Posterior vena cava (tissue), 2 donors: ENCODE measurements around the gene EPS8L2. TPM values are rescaled to one million over a fixed set of nuclear protein-coding genes. Genes with fewer than 3 reads are reported as not detected.
A peak's percentile ranks its signal among the peaks of the same experiment; 100 is the strongest.
"Not testable (repeated sequence)": the region's sequence is repeated elsewhere in the genome, so short reads cannot be mapped to it uniquely, and the experiment has no call there.

Experiments
- DNase-seq: peaks from one replicate; pipeline ENCODE4 v3.0.0-alpha.2; 2020; ENCODE audit warnings: low spot score
- intact Hi-C, 2 donors: fragments of 100-400 bp; cut with DNase I; formaldehyde crosslinking; loops; one replicate each; pipeline versions ENCODE4 v1.14.1 to v1.14.2; 2022 to 2023
- total RNA-seq, 2 donors: library from RNA; stranded (reverse); fragmentation: NEBNext Ultra II Directional; extraction: Animal tissue kit (Norgen Biotek cat#: 25700); gene quantifications; one replicate each; pipeline ENCODE4 v1.2.1, GENCODE V29; 2021
- donor health status: DM: yes; HTN: yes; CAD: no.
- donor health status: DM: yes; HTN: yes; CAD: no.

EPS8L2 gene
- total RNA-seq, 2 donors from 2014 or later: 23.8 to 38.3 TPM

GRCh38 chr11:686451-687243, 19.4 kb upstream of the EPS8L2 start:
- no peak for DNase-seq
- intact Hi-C loops: no loop called here

- intact Hi-C loops: no loop called here
- DNase-seq: no peak
These were observed 18.3 kb upstream of the EPS8L2 start for GRCh38 chr11:687751-688150.

- no peak for DNase-seq
These were observed 17.4 kb upstream of the EPS8L2 start for GRCh38 chr11:688681-689080.

GRCh38 chr11:689625-690024, 16.4 kb upstream of the EPS8L2 start:
- intact Hi-C loops: no loop called here
- DNase-seq: no peak

More at GRCh38 chr11:688681-689080, 17.4 kb upstream of the EPS8L2 start:
- intact Hi-C loops: no loop called here

DNA sequence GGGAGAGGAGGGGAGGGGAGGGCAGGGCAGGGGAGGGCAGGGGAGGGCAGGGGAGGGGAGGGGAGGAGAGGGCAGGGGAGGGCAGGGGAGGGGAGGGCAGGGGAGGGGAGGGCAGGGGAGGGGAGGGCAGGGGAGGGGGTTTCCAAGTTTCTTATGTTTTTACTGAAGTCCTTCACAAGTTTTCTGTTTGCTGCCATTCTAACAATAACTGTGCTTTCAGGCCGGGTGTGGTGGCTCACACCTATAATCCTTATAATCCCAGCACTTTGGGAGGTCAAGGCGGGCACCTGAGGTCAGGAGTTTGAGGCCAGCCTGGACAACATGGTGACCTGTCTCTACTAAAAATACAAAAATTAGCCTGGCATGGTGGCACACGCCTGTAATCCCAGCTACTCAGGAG, 15.8 kb upstream of the EPS8L2 start:
- intact Hi-C loops, DNase-seq: not testable (repeated sequence)

DNA sequence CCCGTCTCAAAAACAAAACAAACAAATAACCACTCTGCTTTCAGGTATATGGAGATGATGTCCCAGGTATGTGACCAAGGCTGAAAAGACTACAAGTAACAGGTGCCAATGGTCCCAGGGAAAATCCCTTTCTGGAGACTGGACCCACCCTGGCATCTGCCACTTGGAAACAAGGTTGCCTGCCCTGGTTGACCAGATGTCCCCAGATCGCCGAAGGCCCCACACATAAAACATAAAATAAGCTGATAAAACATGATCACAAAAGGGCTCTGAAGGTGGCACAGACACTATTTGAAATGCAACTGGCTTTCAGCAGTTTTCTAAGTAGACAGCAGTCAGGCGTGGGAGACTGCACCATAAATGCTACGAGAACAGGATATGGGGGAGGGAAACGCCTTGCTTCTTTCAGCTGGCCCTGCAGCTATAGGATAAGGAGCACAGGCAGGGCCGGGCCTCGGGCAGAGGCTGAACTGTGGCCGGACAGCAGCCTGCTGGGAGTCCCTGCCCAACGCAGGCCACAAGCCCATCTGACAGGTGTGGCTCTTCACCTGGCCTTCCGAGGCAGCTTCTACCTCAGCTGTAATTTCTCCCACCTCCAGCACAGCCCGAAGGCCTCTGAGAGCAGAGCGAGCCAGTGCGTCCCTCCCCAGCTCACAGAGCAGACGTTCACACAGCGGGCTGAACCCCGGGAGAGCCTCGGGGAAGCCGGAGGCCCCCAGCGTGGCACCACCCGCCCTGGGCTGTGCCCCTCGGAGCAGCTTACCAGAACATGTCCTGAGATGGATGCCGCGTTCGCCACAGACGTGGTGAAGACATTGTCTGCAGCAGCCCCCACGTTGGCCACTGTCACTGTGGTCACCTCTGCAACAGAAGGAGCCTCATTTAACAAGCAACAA, 15.0 kb upstream of the EPS8L2 start:
- intact Hi-C loops: no loop called here
- DNase-seq: no peak

DNA sequence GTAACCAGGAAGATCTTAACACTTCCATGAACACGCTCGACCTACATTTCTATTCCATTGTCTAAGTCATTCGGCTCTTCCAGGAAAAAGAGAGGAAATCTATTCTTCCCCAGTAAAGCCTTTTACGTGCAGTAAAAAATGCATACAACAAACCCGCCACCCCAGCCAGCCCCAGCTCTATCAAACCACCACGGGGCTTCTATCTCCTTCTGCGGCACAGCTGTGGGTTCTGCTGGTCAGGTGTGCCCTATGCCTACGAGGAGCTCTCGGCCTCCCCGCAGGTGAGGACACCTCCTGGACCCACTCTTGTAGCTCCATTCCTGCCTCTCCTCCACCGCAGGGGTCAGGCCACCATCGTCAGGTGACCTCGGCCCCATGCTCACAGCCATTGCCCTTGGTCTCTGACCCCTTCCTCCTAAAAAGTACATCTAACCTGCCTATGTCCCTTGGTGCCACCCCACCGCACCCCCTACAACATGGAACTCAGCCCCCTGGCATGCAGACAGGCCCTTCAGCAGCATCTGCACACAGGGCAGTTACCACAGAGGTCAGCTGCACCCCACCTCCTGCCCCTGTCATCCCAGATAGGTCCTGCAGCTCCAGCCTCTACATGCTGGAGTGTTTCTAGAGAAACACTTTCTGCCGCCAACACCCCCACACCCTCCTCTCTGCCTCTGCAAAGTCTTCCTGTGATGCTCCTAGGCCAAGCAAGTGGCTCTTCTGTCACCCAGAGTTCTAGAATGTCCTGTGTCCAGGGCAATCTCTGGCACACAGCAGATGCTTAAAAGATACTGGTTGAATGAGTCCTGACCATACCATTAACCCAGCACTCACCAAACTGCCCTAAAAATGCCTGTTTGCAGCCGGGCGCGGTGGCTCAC, 14.1 kb upstream of the EPS8L2 start:
- no peak for DNase-seq
- intact Hi-C loops: no loop called here

- intact Hi-C loops: no loop called here
- DNase-seq: no peak
These were observed 13.1 kb upstream of the EPS8L2 start for GRCh38 chr11:692824-693414.

- intact Hi-C loops: no loop called here
- DNase-seq: no peak
These were observed 12.6 kb upstream of the EPS8L2 start for GRCh38 chr11:693415-693831.

GRCh38 chr11:693887-694562, 12.0 kb upstream of the EPS8L2 start:
- intact Hi-C loops: no loop called here
- no peak for DNase-seq

GRCh38 chr11:694563-695287, 11.3 kb upstream of the EPS8L2 start, which contains the start of gene DEAF1:
Gene DEAF1, minus strand, starts transcription at chr11:695222. Its CDS starts 175 bp downstream, at chr11:695047.
- intact Hi-C loops: no loop called here
- peak; percentile 100 for DNase-seq

GRCh38 chr11:695288-695537, 10.8 kb upstream of the EPS8L2 start:
- intact Hi-C loops: no loop called here

GRCh38 chr11:695538-696248, 10.3 kb upstream of the EPS8L2 start, which contains the start of gene TMEM80:
Gene TMEM80, plus strand, starts transcription at chr11:695816. Its CDS starts 12 bp downstream, at chr11:695828.
- DNase-seq: peak; percentile 100
- intact Hi-C loops: no loop called here

More at GRCh38 chr11:695288-695537, 10.8 kb upstream of the EPS8L2 start:
- DNase-seq: no peak

- no peak for DNase-seq
- intact Hi-C loops: no loop called here
These were observed 9.0 kb upstream of the EPS8L2 start for GRCh38 chr11:696955-697491.

- DNase-seq: no peak
- intact Hi-C loops: no loop called here
These were observed 8.2 kb upstream of the EPS8L2 start for GRCh38 chr11:697811-698311.

DNA sequence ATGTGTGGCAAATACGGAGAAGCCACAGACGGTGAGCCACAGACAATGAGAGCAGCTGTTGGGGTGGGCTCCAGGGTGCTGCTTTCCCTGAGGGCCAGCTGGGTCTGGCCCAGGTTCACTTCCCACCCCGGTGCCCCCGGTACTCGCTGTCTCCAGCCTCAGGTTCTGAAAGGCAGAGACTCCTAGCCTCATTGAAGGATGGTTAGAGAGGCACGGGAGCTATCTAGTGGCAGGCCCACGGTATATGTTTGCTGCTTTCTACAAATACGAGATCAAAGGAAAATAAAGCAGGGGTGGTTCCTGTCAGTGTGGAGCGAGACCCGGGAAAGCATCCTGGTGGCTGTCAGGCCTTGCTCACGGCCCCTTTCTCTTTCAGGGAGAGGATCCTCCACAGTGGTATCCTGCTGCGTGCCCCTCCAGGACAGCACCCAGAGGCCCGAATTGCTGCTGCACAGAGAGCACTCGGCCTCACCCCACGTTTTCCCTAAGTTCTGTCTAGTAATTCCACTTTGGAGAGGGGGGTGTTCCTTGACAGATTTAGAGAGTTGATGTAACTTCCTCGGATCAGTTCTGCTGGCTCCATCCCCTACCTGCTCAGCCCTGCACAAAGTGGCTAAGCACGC, 7.4 kb upstream of the EPS8L2 start:
- intact Hi-C loops: no loop called here

More for the DNA sequence above, 7.4 kb upstream of the EPS8L2 start:
- DNase-seq: no peak
